ENCODE data around the gene SCN4B. TPM values are rescaled to one million over a fixed set of nuclear protein-coding genes. Genes with fewer than 3 reads are reported as not detected.

The SCN4B gene
- polyA plus RNA-seq, 5 donors = 7.0 to 9.1 (median 7.8) TPM

DNA sequence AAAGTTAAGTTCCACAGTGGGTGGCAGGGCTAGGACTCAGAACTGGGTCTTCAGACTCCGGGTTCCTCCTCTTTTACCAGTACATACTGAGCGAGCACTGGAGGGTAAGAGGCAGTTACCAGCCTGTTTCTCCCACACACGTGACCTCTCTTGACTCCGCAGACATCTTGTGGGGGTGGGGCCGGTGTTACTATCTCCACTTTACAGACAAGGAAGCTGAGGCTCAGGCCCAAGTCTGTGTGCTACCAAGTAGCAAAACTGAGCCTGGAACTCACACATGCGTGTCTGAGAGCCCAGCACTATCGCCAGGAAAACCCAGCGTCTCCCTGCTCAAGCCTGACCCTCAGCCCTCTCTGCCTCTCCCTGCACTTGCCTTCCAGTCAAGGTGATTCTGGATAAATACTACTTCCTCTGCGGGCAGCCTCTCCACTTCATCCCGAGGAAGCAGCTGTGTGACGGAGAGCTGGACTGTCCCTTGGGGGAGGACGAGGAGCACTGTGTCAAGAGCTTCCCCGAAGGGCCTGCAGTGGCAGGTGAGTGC is 49.8 kb downstream of the SCN4B start:
- no peak for DNase-seq

DNA sequence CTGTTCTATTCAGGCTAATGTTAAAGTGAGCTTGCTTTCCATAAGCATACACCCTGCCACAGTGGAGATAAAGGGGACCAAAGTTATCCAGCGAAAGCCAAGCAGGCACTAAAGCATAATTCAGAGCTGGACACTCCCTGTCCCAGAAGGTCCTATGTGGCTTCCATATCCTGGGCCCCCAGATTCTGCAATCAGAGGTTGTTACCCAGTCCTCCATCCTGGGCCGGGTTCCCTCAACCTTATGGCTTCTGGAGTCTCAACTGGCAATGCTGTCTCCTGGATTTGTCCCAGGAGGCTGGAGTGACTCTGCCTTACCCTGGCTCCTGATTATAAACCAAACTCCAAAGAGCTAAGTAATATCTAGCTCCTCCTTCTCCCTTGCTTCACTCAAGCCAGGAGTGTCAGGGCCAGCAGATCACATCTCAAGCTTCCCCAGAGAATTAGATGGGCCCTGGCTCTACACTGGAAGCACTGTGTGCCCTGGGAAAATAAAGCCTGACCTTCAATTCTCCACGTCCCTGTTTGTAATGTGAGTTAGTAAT is 51.9 kb downstream of the SCN4B start:
- no peak for DNase-seq

DNA sequence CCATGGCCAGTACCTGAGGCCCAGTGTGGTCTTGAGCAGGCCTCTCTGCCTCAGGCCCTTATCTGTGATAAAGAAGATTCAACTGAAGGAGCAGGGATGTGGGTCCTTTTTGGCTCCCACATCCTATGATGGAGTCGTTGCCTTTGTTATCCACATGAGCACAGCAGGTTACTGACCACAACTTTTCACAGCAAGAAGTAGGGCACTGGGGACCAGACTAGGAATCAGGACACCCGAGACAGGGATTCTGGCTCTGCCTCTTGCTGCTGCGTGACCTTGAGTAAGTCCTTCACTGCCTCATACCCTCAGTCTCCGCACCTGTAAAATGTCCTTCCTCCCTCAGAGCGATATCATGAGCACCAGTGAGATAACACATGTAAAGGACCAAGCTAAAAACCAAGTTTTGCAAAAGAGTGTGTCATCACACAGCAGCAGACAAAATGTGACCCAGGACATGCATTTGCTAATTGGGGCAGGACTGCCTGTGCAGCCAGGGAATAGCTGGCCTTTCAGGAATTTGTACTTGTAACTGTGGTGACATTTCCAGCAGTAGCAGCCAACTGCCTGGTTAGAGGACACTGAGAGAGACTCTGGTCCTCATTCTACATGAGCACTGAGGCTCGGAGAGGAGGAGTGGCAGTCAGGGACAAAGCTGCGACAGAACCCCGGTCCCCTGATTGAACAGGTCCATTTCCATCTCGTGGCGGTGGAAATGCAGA is 52.6 kb downstream of the SCN4B start:
- no peak for DNase-seq

DNA sequence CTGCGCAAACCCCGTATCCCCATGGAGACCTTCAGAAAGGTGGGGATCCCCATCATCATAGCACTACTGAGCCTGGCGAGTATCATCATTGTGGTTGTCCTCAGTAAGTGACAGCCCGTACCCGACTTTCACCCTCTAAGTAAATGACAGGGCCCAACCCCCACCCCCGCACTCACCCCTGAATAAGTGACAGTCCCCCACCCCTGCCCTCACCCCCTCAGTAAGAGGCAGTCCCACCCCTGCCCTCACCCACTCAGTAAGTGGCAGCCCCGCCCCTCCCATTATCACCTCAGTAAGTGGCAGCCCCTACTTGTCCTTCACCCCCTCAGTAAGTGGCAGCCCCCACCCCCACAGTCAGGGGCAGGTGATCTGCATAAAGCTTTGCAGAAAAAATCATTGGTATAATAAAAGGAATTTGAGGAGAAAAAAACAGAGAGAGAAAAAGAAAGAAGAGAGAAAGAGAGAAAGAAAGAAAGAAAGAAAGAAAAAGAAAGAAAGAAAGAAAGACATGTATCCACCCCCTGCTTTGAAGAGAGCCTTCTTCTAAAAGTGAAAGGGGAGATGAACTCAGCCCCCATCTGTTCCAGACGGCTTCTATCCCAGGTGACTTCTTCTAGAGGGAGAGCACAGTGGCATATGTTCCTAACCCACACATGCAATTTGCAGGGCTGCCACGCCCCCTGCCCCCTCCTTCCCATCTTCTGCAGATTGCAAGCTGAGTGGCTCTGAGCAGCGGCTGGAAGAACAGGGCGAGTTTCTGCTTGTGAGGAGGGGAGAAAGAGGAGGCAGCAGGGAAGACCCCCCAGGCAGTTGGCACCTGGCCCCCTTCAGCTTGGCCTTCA is 53.4 kb downstream of the SCN4B start:
- no peak for DNase-seq

DNA sequence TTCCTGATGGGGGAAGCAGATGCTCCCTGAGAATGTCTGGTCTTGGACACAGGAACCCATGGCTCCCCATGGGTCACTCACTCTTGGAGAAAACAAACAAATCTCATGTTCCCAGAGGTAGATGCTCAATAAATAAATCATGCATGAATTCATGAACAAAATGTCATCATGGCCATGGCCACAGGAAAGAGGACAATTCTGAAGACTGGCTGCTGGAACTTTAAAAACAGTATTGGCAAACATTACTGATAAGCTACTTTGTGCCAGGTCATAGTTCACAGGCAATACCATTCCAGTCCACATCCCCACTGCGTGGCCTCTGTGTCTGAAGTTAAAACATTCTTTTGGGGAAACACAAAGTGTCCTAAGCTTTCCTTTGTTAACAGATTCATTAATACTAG is 56.7 kb downstream of the SCN4B start:
- DNase-seq = no peak

DNA sequence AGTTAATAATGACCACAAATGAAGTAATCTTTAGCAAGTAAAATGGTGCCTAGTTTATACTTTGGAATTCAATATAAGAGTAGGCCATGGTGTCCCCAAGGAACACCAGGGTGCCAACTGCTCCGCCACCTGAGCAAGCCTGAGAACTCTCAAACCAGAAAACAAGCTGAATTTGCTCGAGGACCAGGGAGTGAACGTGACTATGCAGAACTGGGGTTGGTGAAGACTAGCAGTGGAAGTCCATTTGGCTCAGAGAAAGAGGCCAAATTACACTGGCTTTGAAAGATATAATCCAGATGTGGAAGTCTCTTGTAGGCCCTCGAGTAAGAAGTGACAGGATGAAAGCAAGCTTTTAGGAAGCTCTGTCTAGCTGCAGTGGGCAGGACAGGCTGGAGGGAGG is 57.1 kb downstream of the SCN4B start:
- no peak for DNase-seq

DNA sequence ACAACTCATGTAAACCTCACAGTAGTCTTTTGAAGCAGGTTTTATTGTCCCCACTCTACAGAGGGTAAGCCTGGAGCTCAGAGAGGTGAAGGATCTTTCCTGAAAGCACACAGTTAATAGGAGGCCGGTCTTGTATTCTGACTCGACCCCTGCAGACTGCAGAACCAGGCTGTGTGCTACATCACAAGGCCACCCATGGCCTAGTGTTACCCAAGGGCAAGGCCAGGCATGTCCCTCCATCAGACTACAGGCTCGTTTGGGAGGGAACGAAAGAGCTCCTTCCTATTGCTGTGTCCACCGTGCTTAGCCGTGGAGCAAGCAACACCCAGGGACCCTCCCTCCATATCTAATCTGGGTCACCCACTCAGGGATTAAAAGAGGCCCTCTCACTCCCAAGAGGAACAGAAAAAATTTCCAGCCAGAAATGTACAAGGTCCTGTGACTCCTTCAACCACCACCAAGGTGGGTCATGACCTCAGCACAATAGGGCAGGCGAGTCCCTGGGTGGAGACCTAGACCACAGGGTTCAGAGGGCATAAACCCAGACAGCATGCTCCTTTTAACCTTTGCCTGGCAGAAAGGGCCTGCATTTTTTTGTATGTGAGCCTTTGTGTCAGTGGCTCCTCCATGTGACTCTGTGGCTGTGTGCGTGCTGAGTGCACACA is 59.6 kb downstream of the SCN4B start:
- DNase-seq = no peak

DNA sequence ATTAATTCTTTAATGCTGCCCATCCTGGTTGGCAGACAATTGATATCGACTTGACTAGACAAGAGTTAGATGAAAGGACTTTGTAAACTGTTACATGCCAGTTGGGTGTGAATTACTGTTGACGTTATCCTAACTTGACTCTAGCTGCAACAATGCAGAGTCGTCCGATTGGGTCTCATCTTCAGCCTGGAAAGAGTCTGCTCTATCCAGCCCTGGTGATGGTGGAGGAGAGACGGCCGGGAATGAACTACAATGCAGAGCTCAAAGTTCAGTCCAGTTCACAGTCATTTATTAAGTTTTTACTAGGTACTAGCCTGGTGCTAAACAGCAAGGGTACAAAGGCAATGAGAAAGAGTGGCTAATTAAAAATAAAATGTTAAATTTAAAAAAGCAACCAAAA is 60.9 kb downstream of the SCN4B start:
- DNase-seq = no peak

DNA sequence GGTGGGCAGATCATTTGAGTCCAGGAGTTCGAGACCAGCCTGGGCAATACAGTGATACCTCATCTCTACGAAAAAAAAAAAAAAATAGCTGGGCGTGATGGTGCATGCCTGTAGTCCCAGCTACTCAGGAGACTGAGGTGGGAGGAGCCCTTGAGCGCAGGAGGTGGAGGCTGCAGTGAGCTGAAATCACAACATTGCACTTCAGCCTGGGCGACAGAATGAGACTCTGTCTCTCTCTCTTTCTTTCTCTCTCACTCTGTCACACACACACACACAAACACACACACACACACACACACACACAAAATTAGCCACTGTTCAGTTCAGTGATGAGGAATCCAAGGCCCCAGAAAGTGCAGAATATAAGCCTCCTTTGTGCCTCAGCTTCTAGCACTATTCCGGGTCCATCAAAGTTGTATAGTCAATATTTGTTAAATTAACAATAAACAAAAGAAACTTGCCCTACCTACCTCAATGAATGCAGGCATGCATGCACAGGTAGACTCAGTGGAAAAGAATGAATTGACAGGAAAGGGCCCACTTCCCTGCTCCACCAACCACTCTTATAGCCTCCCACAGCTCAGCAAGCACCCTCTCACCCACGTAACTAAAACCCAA is 62.0 kb downstream of the SCN4B start:
- no peak for DNase-seq

DNA sequence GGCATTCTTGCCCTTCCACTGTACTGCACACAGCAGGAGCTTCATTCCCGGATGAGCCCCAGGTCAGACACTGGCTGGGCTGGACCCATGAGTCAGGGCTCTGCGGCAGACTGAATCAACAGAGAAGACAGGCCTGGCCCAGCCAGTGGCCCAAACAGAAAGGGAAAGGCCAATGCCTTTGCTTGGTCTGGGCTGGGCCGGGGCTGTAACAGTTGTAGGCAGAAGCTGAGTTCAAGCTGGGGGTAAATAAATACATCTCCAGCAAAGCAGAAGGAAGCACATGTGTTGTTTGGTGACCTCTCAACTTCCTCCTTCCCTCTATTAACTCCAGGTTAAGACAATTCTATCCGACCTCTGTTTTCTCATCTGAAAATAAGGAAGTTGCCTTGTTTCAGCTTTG is 64.1 kb downstream of the SCN4B start:
- DNase-seq = no peak

DNA sequence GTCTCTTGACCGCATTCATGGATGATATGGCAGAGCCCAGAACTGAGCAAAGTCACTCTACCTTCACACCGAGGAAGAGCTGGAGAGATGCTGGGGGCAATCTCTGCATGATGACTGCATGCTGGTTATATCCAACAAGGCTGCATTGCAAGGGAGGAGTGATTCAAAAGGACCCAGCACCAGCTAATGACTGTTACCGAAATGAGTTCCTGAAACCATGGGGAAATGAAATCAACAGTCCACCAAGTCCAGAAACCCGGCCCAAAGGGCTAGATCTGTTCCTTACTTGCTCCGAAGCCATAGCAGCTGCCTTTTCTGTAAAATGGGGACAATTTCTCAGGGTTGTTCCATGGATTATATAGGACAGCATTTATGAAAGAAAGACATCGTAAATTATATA is 64.7 kb downstream of the SCN4B start:
- no peak for DNase-seq

DNA sequence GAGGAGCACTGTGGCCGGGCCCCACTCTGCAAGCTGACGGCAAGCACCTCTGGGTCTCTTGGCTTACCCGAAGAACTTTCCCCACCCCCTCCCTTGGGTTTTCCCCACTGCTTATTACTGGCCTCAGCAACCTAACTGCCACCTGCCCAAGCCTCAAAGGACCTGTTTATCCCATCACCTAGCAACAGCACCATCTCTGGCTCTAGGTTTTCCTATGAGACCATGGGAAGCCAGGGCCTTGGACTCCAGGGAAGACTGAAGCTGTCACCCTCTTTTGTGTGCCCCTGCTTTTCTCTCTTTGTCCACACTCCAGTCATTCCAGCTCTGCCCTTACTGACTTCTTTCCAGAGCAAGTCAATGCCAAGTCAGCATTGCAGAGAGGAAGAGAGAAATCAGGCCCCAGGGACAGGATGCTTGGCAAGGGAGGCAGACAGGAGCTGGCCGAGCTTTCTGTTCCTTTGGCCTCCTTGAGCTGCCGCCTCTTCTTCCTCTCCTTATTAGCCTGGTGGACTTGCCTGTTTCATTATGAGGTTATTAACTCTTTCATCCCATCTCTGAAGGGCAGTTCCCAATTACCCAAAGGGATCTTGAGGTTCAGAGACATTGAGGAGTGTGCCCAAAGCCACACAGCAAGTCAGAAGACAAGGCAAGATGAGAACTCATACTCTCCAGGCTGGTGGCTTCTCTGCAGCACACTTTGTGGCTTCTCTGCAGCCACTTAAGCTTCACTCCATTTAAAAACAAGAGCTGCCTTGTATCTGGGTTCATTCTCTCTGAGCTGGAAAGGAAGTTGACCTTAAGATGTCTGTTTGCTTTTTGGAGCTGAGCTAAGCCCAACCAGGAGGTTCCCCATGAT is 65.5 kb downstream of the SCN4B start, which contains the start of gene SMIM35:
Gene SMIM35 (minus strand): TSS at position 51 of the 856 bp plus-strand sequence. CDS start 206 bp downstream, outside the sequence.
- no peak for DNase-seq

DNA sequence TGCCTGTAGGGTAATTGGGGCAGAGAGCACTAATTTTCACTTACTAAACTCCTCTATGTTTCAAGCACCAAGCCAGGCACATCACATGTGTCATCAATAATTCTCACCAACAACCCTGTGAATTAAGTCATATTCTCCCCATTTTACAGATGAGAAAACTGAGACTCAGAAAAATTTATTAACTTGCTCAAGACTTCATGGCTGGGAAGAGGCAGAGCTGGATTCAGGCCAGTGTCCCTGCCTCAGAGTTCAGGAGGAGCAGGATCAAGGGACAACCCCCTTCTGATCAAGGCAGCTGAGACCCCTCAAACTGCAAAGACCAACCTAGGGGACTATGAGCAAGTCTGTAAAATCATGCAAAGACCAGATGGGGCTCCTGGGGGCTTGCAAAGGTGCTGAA is 68.0 kb downstream of the SCN4B start:
- no peak for DNase-seq

DNA sequence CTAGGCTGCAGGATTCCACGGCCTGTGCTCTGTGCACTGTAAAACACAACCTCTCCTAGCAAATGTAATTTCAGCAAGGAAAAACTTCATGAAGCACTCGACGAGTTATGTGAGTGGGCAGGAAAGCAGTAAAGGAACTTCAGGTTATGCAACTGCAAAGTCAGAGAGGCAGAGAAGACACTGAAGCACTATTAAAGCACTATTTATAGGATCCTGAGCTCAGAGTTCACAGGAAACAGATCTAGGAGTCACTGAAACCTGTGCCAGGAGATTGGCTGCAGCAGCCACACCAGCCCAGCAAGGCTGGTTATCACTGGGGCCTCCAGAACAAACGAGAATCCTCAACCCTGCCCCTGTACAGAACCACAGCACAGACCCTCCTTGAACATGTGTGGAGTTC is 68.4 kb downstream of the SCN4B start:
- DNase-seq = peak; percentile 23 to 39

Other genes with a start within 250 kb of the SCN4B start
- 10 to 100 TPM in 2 of 5 donors, 1 to 10 TPM in 3; 7.9 to 11.7 (median 9.4) TPM for gene TMPRSS13, start 223.4 kb downstream of the SCN4B start, polyA plus RNA-seq (ENCODE audit: insufficient read depth in 1 of 5, insufficient read length in 5 of 5, low replicate concordance in 1 of 5)
- 1 to 10 TPM; 4.0 to 7.3 (median 4.9) TPM for gene IL10RA, start 166.4 kb downstream of the SCN4B start, polyA plus RNA-seq (ENCODE audit: insufficient read depth in 1 of 5, insufficient read length in 5 of 5, low replicate concordance in 1 of 5)
- 1 to 10 TPM; 3.5 to 5.1 (median 4.6) TPM for gene TMPRSS4, start 75.7 kb downstream of the SCN4B start, polyA plus RNA-seq (ENCODE audit: insufficient read depth in 1 of 5, insufficient read length in 5 of 5, low replicate concordance in 1 of 5)
- gene SMIM35, start 65.9 kb downstream of the SCN4B start, polyA plus RNA-seq (ENCODE audit: insufficient read depth in 1 of 5, insufficient read length in 5 of 5, low replicate concordance in 1 of 5) = under 1 TPM; 0.27 to 0.65 (median 0.40) TPM
- 1 to 10 TPM; 4.0 to 5.7 (median 4.9) TPM for gene SCN2B, start 23.8 kb upstream of the SCN4B start, polyA plus RNA-seq (ENCODE audit: insufficient read depth in 1 of 5, insufficient read length in 5 of 5, low replicate concordance in 1 of 5)
- 1 to 10 TPM; 4.5 to 8.4 (median 6.8) TPM for gene JAML, start 72.2 kb upstream of the SCN4B start, polyA plus RNA-seq (ENCODE audit: insufficient read depth in 1 of 5, insufficient read length in 5 of 5, low replicate concordance in 1 of 5)
- 1 to 10 TPM; 5.5 to 9.2 (median 6.4) TPM for gene MPZL3, start 99.5 kb upstream of the SCN4B start, polyA plus RNA-seq (ENCODE audit: insufficient read depth in 1 of 5, insufficient read length in 5 of 5, low replicate concordance in 1 of 5)
- 10 to 100 TPM; 53.8 to 83.6 (median 70.3) TPM for gene MPZL2, start 111.5 kb upstream of the SCN4B start, polyA plus RNA-seq (ENCODE audit: insufficient read depth in 1 of 5, insufficient read length in 5 of 5, low replicate concordance in 1 of 5)
- gene CD3E, start 151.9 kb upstream of the SCN4B start, polyA plus RNA-seq (ENCODE audit: insufficient read depth in 1 of 5, insufficient read length in 5 of 5, low replicate concordance in 1 of 5) = 1 to 10 TPM in 4 of 5 donors, under 1 TPM in 1; 0.66 to 2.6 (median 1.5) TPM
- gene CD3D, start 189.9 kb upstream of the SCN4B start, polyA plus RNA-seq (ENCODE audit: insufficient read depth in 1 of 5, insufficient read length in 5 of 5, low replicate concordance in 1 of 5) = 1 to 10 TPM in 3 of 5 donors, under 1 TPM in 1, not detected in 1; 0.67 to 1.6 (median 1.2) TPM
- 1 to 10 TPM in 1 of 5 donors, under 1 TPM in 4; 0.42 to 1.0 (median 0.58) TPM for gene CD3G, start 191.5 kb upstream of the SCN4B start, polyA plus RNA-seq (ENCODE audit: insufficient read depth in 1 of 5, insufficient read length in 5 of 5, low replicate concordance in 1 of 5)
- 10 to 100 TPM; 29.6 to 47.8 (median 44.1) TPM for gene UBE4A, start 206.8 kb upstream of the SCN4B start, polyA plus RNA-seq (ENCODE audit: insufficient read depth in 1 of 5, insufficient read length in 5 of 5, low replicate concordance in 1 of 5)
- gene ATP5MG, start 248.8 kb upstream of the SCN4B start, polyA plus RNA-seq (ENCODE audit: insufficient read depth in 1 of 5, insufficient read length in 5 of 5, low replicate concordance in 1 of 5) = 100 to 1,000 TPM; 349 to 500 (median 384) TPM

Data from right lung (tissue), 5 donors.